Measurements from ENCODE around the gene DEPDC1B.

- TF ChIP-seq CTCF (IDR thresholded peaks at IDR 0.05) (no peak), REST (IDR thresholded peaks at IDR 0.05; ENCODE audit: insufficient read depth in 1 of 2, low read depth in 2 of 2, low read length in 1 of 2) (no peak), SIN3A (IDR thresholded peaks at IDR 0.05; ENCODE audit: borderline replicate concordance, insufficient read depth, low read depth, low read length) (no peak), TCF7L2 (IDR thresholded peaks at IDR 0.05; ENCODE audit: low read depth, low read length) (no peak), POLR2AphosphoS5 (IDR thresholded peaks at IDR 0.05; ENCODE audit: low read depth, low read length) (no peak)
Observed at GRCh38 chr5:60722416-60722815, 22.4 kb upstream of the DEPDC1B start.
